ENCODE data around the gene HYAL3.
"Not testable (repeated sequence)": the region's sequence is repeated elsewhere in the genome, so short reads cannot be mapped to it uniquely, and the experiment has no call there.

GRCh38 chr3:50262200-50262599, 37.0 kb downstream of the HYAL3 start:
- not testable (repeated sequence) for TF ChIP-seq CTCF (IDR thresholded peaks at IDR 0.05; ENCODE audit: borderline replicate concordance, extremely low read depth, low read length, poor library complexity, severe bottlenecking); EZH2 (IDR thresholded peaks at IDR 0.05; ENCODE audit: borderline replicate concordance, low read depth, low read length, severe bottlenecking)

All from DND-41 (cell line).